Testis (tissue), 2 donors: Measurements from ENCODE around the gene HYLS1.

Source experiments
- CTCF ChIP-seq, 3 experiments: fragments of 450-650 bp in 2 of 3; fragments of 200-600 bp in 1 of 3; sonication (generic) in 1 of 3; IDR thresholded peaks; one replicate each; pipeline ENCODE4 v1.5.1; 2016 to 2019; ENCODE audit warnings: antibody characterized with exemption in 3 of 3, mild to moderate bottlenecking in 2 of 3, moderate library complexity in 1 of 3
- POLR2A ChIP-seq: fragments of 450-650 bp; IDR thresholded peaks from one replicate; pipeline ENCODE4 v1.6.1; 2017; ENCODE audit warnings: antibody characterized with exemption, mild to moderate bottlenecking, moderate library complexity

GRCh38 chr11:125886997-125887372 lies 483 bp upstream of the HYLS1 start:
- no peak for TF ChIP-seq CTCF (IDR thresholded peaks at IDR 0.05)
- no peak for TF ChIP-seq POLR2A
